Fibroblast of lung (primary cell): ENCODE results near the gene PLOD3.

Source experiments
- CTCF ChIP-seq, 2 donors: IDR thresholded peaks in 1 of 2; conservative IDR thresholded peaks in 1 of 2; 1 replicate in 1 of 2; 2 replicates in 1 of 2; pipeline ENCODE4 v1.5.1; 2011 to 2012; ENCODE audit warnings: low read length in 2 of 2, control low read depth in 1 of 2, inconsistent platforms in 1 of 2, low read depth in 1 of 2, mild to moderate bottlenecking in 1 of 2
- EZH2 ChIP-seq: IDR thresholded peaks from 2 replicates; pipeline ENCODE4 v1.5.1; 2012; ENCODE audit warnings: low read length, control low read depth, mild to moderate bottlenecking; ENCODE audit errors: missing control alignments

GRCh38 chr7:101222275-101222830 is 5.0 kb upstream of the PLOD3 start:
- no peak for TF ChIP-seq CTCF (conservative IDR thresholded peaks at IDR 0.05 in 1 of 2, IDR thresholded peaks at IDR 0.05 in 1 of 2; ENCODE audit: low read depth in 1 of 2, low read length in 2 of 2)
- no peak for TF ChIP-seq EZH2
